HFFc6 (cell line): Measurements from ENCODE around the gene FOXC1. TPM values are rescaled to one million over a fixed set of nuclear protein-coding genes. Genes with fewer than 3 reads are reported as not detected.

Source experiments
- DNase-seq: peaks from one replicate; pipeline ENCODE4 v3.0.0-alpha.2; 2018
- H3K27ac Mint-ChIP-seq: 2 replicates; pipeline ENCODE4 v1.8.0; 2020; ENCODE audit warnings: mild to moderate bottlenecking, mixed read lengths
- H3K27me3 Mint-ChIP-seq: 2 replicates; pipeline ENCODE4 v1.8.0; 2021; ENCODE audit warnings: mild to moderate bottlenecking, moderate library complexity, mixed read lengths; ENCODE audit not compliant: insufficient read depth
- H3K36me3 Mint-ChIP-seq: 2 replicates; pipeline ENCODE4 v1.8.0; 2021; ENCODE audit warnings: low read depth, mixed read lengths
- H3K4me1 Mint-ChIP-seq: 2 replicates; pipeline ENCODE4 v1.8.0; 2020; ENCODE audit warnings: low read depth, mixed read lengths
- H3K4me3 Mint-ChIP-seq: 2 replicates; pipeline ENCODE4 v1.8.0; 2020; ENCODE audit warnings: mild to moderate bottlenecking, moderate library complexity, mixed read lengths
- H3K9me3 Mint-ChIP-seq: 2 replicates; pipeline ENCODE4 v1.8.0; 2020; ENCODE audit warnings: mild to moderate bottlenecking, mixed read lengths
- CTCF ChIP-seq: fragments of 200-600 bp; sonication (generic); IDR thresholded peaks from 2 replicates; pipeline ENCODE4 v1.5.0; 2021; ENCODE audit warnings: antibody characterized with exemption, mild to moderate bottlenecking
- total RNA-seq, 6 experiments: library from RNA; stranded (reverse); fragmentation: NEBNext Ultra II Directional; extraction: Animal tissue kit (Norgen Biotek cat#: 25700); gene quantifications; 2 replicates in 1 of 6; 3 replicates in 5 of 6; pipeline ENCODE4 v1.2.3, GENCODE V29; 2021

The FOXC1 gene
- total RNA-seq, 6 experiments from 2014 or later = 15.8 to 18.0 (median 16.9) TPM

GRCh38 chr6:1614448-1615150 is 4.9 kb downstream of the FOXC1 start:
- Mint-ChIP-seq H3K4me3 (no peak overlapping the region), H3K27ac (no peak overlapping the region), H3K4me1 (peaks cover 19% of the 10 kb centered on the region), H3K36me3 (peaks cover 21% of the 10 kb centered on the region), H3K27me3 (peaks cover 2% of the 10 kb centered on the region; the same call in 1 of the 2 replicates), H3K9me3 (no peaks in the 10 kb centered on the region)
- DNase-seq = no peak
- TF ChIP-seq CTCF = no peak

GRCh38 chr6:1615151-1615852 is 5.6 kb downstream of the FOXC1 start:
- DNase-seq = no peak
- no peak for TF ChIP-seq CTCF
- Mint-ChIP-seq H3K4me1 (peaks cover 19% of the 10 kb centered on the region), H3K9me3 (no peaks in the 10 kb centered on the region), H3K27me3 (peaks cover 2% of the 10 kb centered on the region; the same call in 1 of the 2 replicates), H3K36me3 (peaks cover 21% of the 10 kb centered on the region), H3K27ac (no peak overlapping the region), H3K4me3 (no peak overlapping the region)

- H3K27ac Mint-ChIP-seq = no peak overlapping the region
- H3K27me3 Mint-ChIP-seq = peaks cover 2% of the 10 kb centered on the region; the same call in 1 of the 2 replicates
- H3K36me3 Mint-ChIP-seq = peaks cover 21% of the 10 kb centered on the region
- H3K9me3 Mint-ChIP-seq = no peaks in the 10 kb centered on the region
- DNase-seq = no peak
- peaks cover 19% of the 10 kb centered on the region for H3K4me1 Mint-ChIP-seq
- TF ChIP-seq CTCF = no peak
- no peak overlapping the region for H3K4me3 Mint-ChIP-seq
Measured at GRCh38 chr6:1615853-1616420, 6.2 kb downstream of the FOXC1 start.

GRCh38 chr6:1616701-1617463 is 7.2 kb downstream of the FOXC1 start:
- peaks cover 18% of the 10 kb centered on the region for H3K4me1 Mint-ChIP-seq
- H3K9me3 Mint-ChIP-seq = no peaks in the 10 kb centered on the region
- no peak for DNase-seq
- H3K4me3 Mint-ChIP-seq = no peak overlapping the region
- TF ChIP-seq CTCF = no peak
- peaks cover 19% of the 10 kb centered on the region for H3K36me3 Mint-ChIP-seq
- no peak overlapping the region for H3K27ac Mint-ChIP-seq
- H3K27me3 Mint-ChIP-seq = peaks cover 2% of the 10 kb centered on the region; the same call in 1 of the 2 replicates

- Mint-ChIP-seq H3K36me3 (peaks cover 11% of the 10 kb centered on the region), H3K9me3 (no peaks in the 10 kb centered on the region), H3K27ac (no peak overlapping the region), H3K4me3 (no peak overlapping the region), H3K4me1 (peaks cover 10% of the 10 kb centered on the region), H3K27me3 (no peaks in the 10 kb centered on the region; the same call in 1 of the 2 replicates)
- no peak for DNase-seq
- no peak for TF ChIP-seq CTCF
Measured at GRCh38 chr6:1617466-1618310, 8.0 kb downstream of the FOXC1 start.
